ENCODE measurements around the gene RBM20. TPM values are rescaled to one million over a fixed set of nuclear protein-coding genes. Genes with fewer than 3 reads are reported as not detected.
A peak's percentile ranks its signal among the peaks of the same experiment; 100 is the strongest.

RBM20 gene
- total and polyA plus RNA-seq, 8 donors = under 0.01 to 6.2 (median 0.59) TPM; not detected in 2

- no peaks in the 10 kb centered on the region for H3K9me3 ChIP-seq
- intact Hi-C loops (cut with DNase I; ENCODE audit: low total_unique reads) = no loop called here
- no peak overlapping the region for H3K4me3 ChIP-seq
- peak overlapping the region; percentile 47 to 99 (median 97) for H3K27ac ChIP-seq
- DNase-seq = peak in 1 of 2 donors; percentile 66
- no peaks in the 10 kb centered on the region for H3K36me3 ChIP-seq
- peaks cover 60 to 86% (median 67%) of the 10 kb centered on the region in 4 donors for H3K4me1 ChIP-seq
- no peaks in the 10 kb centered on the region for H3K27me3 ChIP-seq
- 55 to 67% (median 59%) methylated on average over 6 to 7 of the region's 7 CpGs for whole genome bisulfite sequencing, 5 donors
- TF ChIP-seq EP300 (IDR thresholded peaks at IDR 0.05) (no peak), POLR2AphosphoS5 (IDR thresholded peaks at IDR 0.05) (peak in 1 of 3 donors; percentile 3)
These were observed 216.6 kb downstream of the RBM20 start for GRCh38 chr10:110860576-110861241.

GRCh38 chr10:110861476-110861875 lies 217.3 kb downstream of the RBM20 start:
- DNase-seq = no peak
- no peak overlapping the region for H3K4me3 ChIP-seq
- 95 to 99% (median 96%) methylated on average over 2 of the region's 2 CpGs for WGBS, 5 donors
- intact Hi-C loops (cut with DNase I; ENCODE audit: low total_unique reads) = no loop called here
- H3K27me3 ChIP-seq = no peaks in the 10 kb centered on the region
- H3K36me3 ChIP-seq = no peaks in the 10 kb centered on the region
- H3K9me3 ChIP-seq = no peaks in the 10 kb centered on the region
- no peak for TF ChIP-seq POLR2A (IDR thresholded peaks at IDR 0.05)
- TF ChIP-seq CTCF (IDR thresholded peaks at IDR 0.05) = no peak
- no peak for TF ChIP-seq POLR2AphosphoS5 (IDR thresholded peaks at IDR 0.05)
- no peak for TF ChIP-seq EP300 (IDR thresholded peaks at IDR 0.05)
- H3K27ac ChIP-seq = peak overlapping the region; percentile 47 to 99 (median 97)
- H3K4me1 ChIP-seq = peaks cover 67 to 94% (median 73%) of the 10 kb centered on the region in 4 donors

GRCh38 chr10:110861930-110862649 lies 218.0 kb downstream of the RBM20 start:
- no peak overlapping the region for H3K4me3 ChIP-seq
- 78 to 91% (median 84%) methylated on average over 6 of the region's 6 CpGs for WGBS, 5 donors
- DNase-seq = no peak
- H3K36me3 ChIP-seq = no peaks in the 10 kb centered on the region
- peak overlapping the region in 3 of 5 donors; percentile 97 to 99 (median 98) for H3K27ac ChIP-seq
- intact Hi-C loops (cut with DNase I; ENCODE audit: low total_unique reads) = no loop called here
- H3K9me3 ChIP-seq = no peaks in the 10 kb centered on the region
- H3K27me3 ChIP-seq = no peaks in the 10 kb centered on the region
- peaks cover 73 to 98% (median 78%) of the 10 kb centered on the region in 4 donors for H3K4me1 ChIP-seq
- TF ChIP-seq EP300 (IDR thresholded peaks at IDR 0.05) = no peak
- no peak for TF ChIP-seq POLR2AphosphoS5 (IDR thresholded peaks at IDR 0.05)
- no peak for TF ChIP-seq CTCF (IDR thresholded peaks at IDR 0.05)
- no peak for TF ChIP-seq POLR2A (IDR thresholded peaks at IDR 0.05)

GRCh38 chr10:110862961-110863360 lies 218.8 kb downstream of the RBM20 start:
- intact Hi-C loops (cut with DNase I; ENCODE audit: low total_unique reads) = no loop called here
- peak overlapping the region in 3 of 5 donors; percentile 97 to 99 (median 98) for H3K27ac ChIP-seq
- TF ChIP-seq CTCF (IDR thresholded peaks at IDR 0.05) (no peak), EP300 (IDR thresholded peaks at IDR 0.05) (no peak)
- no peaks in the 10 kb centered on the region for H3K36me3 ChIP-seq
- no peaks in the 10 kb centered on the region for H3K9me3 ChIP-seq
- no peak for DNase-seq
- 67 to 74% (median 74%) methylated on average over 6 of the region's 6 CpGs for WGBS, 5 donors
- H3K4me1 ChIP-seq = peaks cover 70 to 98% (median 77%) of the 10 kb centered on the region in 4 donors
- no peak overlapping the region for H3K4me3 ChIP-seq
- no peaks in the 10 kb centered on the region for H3K27me3 ChIP-seq

Measured in stomach (tissue), 9 donors.